ENCODE results near the gene NELFB. TPM values are rescaled to one million over a fixed set of nuclear protein-coding genes. Genes with fewer than 3 reads are reported as not detected.

Gene NELFB
- total RNA-seq, 1 experiment from 2014 or later = 95.0 TPM

DNA sequence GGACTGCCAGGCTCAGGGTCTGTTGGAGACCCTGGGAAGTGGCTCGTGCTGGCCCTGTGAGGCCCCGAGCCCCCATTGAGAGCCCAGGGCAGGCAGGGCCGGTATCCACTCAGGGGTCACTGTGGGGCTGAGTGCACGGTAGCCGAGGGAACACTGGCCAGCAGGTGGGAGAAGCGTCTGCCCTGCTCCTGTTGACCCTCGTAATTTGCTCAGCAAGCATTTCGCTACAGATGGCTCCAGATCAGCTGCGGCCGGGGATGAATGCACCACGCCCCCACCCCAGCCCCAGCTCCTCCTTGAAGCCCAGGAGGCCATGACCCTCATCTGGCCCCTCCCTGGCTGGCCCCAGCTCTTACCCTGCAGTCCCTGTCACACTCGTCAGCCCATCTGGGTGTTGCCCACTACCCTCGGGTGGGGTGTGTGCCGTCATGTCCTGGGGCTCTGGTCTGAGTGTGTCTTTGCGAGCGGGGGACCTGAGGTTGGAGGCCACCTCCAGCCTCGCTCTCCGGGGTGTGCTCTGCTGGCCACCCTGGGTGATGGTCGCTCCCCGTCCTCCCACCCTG lies 53.0 kb downstream of the NELFB start (continued):
- TF ChIP-seq, protein P1, sequence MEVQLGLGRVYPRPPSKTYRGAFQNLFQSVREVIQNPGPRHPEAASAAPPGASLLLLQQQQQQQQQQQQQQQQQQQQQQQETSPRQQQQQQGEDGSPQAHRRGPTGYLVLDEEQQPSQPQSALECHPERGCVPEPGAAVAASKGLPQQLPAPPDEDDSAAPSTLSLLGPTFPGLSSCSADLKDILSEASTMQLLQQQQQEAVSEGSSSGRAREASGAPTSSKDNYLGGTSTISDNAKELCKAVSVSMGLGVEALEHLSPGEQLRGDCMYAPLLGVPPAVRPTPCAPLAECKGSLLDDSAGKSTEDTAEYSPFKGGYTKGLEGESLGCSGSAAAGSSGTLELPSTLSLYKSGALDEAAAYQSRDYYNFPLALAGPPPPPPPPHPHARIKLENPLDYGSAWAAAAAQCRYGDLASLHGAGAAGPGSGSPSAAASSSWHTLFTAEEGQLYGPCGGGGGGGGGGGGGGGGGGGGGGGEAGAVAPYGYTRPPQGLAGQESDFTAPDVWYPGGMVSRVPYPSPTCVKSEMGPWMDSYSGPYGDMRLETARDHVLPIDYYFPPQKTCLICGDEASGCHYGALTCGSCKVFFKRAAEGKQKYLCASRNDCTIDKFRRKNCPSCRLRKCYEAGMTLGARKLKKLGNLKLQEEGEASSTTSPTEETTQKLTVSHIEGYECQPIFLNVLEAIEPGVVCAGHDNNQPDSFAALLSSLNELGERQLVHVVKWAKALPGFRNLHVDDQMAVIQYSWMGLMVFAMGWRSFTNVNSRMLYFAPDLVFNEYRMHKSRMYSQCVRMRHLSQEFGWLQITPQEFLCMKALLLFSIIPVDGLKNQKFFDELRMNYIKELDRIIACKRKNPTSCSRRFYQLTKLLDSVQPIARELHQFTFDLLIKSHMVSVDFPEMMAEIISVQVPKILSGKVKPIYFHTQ (CRISPR knock-in tag; IDR thresholded peaks at IDR 0.05) = no peak
- TF ChIP-seq RELA (CRISPR knock-in tag; IDR thresholded peaks at IDR 0.05; ENCODE audit: borderline replicate concordance) (no peak), ZNF232 (CRISPR knock-in tag; IDR thresholded peaks at IDR 0.05) (no peak), NR2C2 (CRISPR knock-in tag; IDR thresholded peaks at IDR 0.05) (no peak), TCF7 (CRISPR knock-in tag; IDR thresholded peaks at IDR 0.05; ENCODE audit: low read depth) (no peak), NFE2L1 (CRISPR knock-in tag; IDR thresholded peaks at IDR 0.05) (no peak), ZNF317 (CRISPR knock-in tag; IDR thresholded peaks at IDR 0.05; ENCODE audit: borderline replicate concordance, low read depth) (no peak), IRF2 (CRISPR knock-in tag; IDR thresholded peaks at IDR 0.05; ENCODE audit: borderline replicate concordance, low read depth) (no peak), ZNF219 (CRISPR knock-in tag; IDR thresholded peaks at IDR 0.05; ENCODE audit: borderline replicate concordance) (no peak), FOXK1 (CRISPR knock-in tag; IDR thresholded peaks at IDR 0.05) (no peak)

DNA sequence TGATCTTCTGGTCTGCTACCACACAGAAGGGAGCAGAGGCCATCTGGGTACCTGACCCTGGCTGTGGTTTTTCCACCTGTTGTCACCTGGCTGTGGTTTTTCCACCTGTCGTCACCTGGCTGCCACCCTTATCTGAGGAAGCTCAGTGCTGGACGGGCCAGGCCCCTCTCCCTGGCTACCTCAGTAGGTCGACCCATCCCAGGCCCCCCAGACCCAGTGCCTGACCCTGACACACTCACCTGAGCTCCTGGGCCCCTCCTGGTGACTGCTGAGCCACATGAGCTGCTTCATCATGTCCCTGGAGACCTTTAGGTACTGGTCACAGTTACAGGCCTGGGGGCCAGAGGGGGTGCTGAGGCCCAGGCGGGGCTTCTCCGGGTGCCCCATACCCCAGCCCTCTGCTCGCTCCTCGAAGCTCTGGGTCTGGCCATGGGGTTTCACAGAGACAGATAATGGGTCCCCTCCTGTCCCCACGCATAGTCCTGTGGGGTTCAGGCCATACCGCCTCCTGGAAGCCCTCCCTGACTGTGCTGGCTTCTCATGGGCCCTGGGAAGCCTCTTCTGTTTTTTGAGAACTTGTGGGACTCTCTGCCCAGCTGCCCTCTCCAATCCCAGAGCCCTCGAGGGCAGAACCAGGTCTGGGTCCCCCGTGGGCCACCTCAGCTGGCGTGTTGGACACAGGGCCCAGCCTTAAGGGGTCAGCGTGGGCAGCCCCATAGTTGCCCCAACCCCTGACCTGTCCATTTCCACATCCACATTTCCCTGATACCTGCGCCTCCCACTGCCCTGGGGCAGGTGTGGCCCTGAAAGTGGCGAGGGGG lies 54.5 kb downstream of the NELFB start:
- H3K36me3 Mint-ChIP-seq = no peaks in the 10 kb centered on the region
- CTCF ChIA-PET = interaction anchor here (2.2 kb wide), 1 partner anchor 7 kb away, joined by 9 read pairs; the partner anchor contains the start of gene NRARP
- DNase-seq (ENCODE audit: low spot score) = no peak
- H3K4me1 Mint-ChIP-seq = peaks cover 19% of the 10 kb centered on the region
- no peaks in the 10 kb centered on the region for H3K9me3 Mint-ChIP-seq
- POLR2A ChIA-PET = no interaction called here
- TF ChIP-seq, protein P2, sequence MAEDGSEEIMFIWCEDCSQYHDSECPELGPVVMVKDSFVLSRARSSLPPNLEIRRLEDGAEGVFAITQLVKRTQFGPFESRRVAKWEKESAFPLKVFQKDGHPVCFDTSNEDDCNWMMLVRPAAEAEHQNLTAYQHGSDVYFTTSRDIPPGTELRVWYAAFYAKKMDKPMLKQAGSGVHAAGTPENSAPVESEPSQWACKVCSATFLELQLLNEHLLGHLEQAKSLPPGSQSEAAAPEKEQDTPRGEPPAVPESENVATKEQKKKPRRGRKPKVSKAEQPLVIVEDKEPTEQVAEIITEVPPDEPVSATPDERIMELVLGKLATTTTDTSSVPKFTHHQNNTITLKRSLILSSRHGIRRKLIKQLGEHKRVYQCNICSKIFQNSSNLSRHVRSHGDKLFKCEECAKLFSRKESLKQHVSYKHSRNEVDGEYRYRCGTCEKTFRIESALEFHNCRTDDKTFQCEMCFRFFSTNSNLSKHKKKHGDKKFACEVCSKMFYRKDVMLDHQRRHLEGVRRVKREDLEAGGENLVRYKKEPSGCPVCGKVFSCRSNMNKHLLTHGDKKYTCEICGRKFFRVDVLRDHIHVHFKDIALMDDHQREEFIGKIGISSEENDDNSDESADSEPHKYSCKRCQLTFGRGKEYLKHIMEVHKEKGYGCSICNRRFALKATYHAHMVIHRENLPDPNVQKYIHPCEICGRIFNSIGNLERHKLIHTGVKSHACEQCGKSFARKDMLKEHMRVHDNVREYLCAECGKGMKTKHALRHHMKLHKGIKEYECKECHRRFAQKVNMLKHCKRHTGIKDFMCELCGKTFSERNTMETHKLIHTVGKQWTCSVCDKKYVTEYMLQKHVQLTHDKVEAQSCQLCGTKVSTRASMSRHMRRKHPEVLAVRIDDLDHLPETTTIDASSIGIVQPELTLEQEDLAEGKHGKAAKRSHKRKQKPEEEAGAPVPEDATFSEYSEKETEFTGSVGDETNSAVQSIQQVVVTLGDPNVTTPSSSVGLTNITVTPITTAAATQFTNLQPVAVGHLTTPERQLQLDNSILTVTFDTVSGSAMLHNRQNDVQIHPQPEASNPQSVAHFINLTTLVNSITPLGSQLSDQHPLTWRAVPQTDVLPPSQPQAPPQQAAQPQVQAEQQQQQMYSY (CRISPR knock-in tag; IDR thresholded peaks at IDR 0.05) = no peak
- TF ChIP-seq JUN (CRISPR knock-in tag; IDR thresholded peaks at IDR 0.05) (no peak), EMX1 (CRISPR knock-in tag; IDR thresholded peaks at IDR 0.05) (no peak), TP53 (CRISPR knock-in tag; IDR thresholded peaks at IDR 0.05) (no peak), SP1 (CRISPR knock-in tag; conservative IDR thresholded peaks at IDR 0.05) (no peak), NFATC4 (CRISPR knock-in tag; IDR thresholded peaks at IDR 0.05) (no peak)
- TF ChIP-seq, protein P3, sequence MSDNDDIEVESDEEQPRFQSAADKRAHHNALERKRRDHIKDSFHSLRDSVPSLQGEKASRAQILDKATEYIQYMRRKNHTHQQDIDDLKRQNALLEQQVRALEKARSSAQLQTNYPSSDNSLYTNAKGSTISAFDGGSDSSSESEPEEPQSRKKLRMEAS (CRISPR knock-in tag; IDR thresholded peaks at IDR 0.05) = no peak
- TF ChIP-seq, protein P1 (CRISPR knock-in tag; IDR thresholded peaks at IDR 0.05) = no peak
- no peak for ATAC-seq
- H3K27ac Mint-ChIP-seq = no peak overlapping the region
- no peaks in the 10 kb centered on the region for H3K27me3 Mint-ChIP-seq (ENCODE audit: low read depth)
- H3K4me3 Mint-ChIP-seq = no peak overlapping the region

Measured in WTC11 (cell line).